DMS153 treated with DMSO at 0.1 percent for 48 hours (cell line): ENCODE data around the gene VPS13D.

ENCODE experiments used
- DNase-seq: peaks from one replicate; lab custom pipeline; 2025; ENCODE audit not compliant: unreplicated experiment; lab: John Stamatoyannopoulos, UW

The VPS13D gene

DNA sequence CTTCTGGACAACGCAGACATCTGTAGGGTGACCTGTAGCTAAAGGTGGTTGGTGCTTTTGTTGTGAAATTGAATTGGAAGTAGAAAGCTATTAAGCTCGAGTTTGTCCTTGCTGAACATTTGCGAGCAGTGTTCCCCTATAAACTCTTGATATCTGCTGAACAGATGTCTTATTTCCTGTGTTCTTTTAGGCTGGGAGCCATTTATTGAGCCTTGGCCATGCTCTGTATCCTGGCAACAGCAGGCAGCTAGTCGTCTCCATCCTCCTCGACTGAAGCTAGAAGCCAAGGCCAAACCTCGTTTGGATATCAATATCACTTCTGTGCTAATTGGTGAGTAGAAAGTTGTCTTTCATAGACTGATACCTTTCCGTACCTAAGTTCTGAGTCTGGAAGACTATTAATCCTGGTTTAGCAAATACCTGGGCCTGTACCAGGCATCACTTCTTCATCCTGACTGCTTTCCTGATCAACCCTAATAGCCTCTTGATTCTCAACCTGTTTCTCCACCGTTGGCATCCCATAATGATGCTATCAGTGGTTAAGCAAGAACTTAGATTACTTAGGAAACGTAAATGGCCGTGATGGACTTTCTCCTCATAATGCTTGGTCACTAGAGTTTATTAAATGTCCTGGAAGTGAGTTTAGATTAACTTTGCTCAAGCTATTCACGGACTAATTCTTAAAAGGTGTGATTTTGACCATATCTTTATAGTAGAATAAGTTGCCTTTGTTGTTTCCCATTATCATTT lies 103.4 kb downstream of the VPS13D start:
- no peak for DNase-seq

GRCh38 chr1:12335815-12336214 lies 106.0 kb downstream of the VPS13D start:
- no peak for DNase-seq

DNA sequence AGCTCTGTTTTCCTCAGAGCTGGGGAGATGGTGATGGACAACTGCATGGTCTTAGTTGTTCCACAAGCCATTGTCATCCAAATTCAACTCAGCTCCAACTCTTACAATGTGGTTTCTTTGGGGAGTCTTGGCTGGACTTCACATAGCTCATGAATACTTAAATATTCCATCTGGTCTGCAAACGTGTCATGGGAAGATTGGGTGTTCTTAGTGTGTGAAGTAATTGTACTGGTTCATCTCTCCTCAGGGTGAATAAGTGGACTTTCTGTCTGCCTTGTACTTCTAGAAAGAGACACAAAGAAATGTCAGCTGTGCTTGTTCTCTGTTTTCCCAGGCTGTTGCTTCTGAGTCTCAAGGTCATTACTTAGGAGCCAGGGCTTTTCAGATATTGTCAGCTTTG lies 106.6 kb downstream of the VPS13D start:
- DNase-seq: no peak

DNA sequence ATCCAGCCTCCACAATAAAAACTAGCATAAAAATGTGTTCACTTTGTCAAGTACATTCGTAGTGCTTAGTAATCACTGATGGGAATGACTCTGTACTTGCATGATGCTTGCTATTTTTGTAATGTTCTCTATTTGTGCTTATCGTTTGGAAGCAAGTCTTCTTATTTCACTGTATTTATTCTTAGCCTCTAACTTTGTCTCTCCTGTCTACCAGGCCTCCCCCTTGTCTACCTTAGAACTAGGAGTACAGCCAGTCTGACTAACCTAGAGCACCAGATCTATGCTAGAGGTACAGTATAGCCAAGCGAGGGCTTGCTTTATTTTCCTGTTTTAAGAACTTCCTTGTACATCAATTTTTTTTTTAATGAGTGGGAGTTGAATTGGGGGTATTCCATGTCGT lies 108.2 kb downstream of the VPS13D start:
- no peak for DNase-seq

DNA sequence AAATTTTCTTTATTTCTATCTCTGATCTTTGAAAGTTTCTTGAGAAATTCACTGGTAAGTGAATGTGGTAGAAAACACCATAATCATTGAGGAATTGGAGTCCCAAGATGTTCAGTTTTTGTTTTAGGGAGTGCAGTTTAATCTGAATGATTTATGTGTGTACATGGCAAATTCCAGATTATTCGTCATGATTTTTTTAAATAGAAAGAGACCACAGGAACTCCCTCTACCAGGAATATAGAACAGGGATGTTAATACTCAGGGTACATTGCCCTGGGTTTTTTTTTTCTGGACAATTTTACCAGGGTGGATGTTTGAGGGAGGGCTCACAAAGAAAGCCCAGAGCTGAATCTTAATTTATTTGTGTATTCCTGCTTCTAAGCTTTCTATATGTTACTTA lies 109.0 kb downstream of the VPS13D start:
- DNase-seq: no peak

GRCh38 chr1:12339396-12339795 lies 109.6 kb downstream of the VPS13D start:
- peak; percentile 79 for DNase-seq

GRCh38 chr1:12339811-12340543 lies 110.1 kb downstream of the VPS13D start:
- DNase-seq: peak; percentile 85

DNA sequence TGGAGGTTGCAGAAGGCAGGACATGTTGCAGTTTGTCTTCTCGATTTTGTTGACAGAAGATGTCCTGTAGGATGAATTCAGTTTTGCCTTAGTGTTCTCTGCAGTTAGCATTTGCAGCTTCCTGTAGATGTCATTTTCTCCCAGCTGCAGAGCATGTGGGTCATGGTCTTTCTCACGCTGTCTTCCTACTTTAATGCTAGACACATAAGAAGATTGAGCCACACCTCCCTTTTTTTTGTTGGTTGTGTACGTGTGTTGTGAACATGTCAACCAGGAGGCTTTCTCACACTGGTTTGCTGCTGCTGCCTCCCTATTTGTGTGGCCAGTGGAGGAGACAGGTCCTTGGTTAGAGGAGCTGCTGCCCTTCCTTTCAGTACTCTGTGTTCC lies 110.7 kb downstream of the VPS13D start:
- DNase-seq: no peak

DNA sequence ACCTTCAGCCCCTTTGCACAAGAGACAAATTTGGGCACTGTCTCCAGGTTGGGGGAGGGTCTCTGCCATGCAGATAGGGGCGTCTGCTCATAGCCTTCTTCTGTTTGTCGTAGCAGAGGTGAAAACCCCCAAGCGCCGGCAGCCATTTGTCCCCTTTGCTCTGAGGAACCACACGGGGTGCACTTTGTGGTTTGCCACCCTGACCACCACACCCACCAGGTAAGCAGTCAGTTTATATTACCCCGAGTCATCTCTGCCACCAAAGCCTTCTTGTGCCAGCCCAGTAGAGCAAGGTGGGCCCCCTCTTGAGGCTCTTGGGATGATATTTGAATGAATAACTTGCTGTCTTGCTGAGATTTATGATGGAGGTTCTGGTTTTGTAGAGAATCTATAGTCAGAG lies 111.8 kb downstream of the VPS13D start:
- no peak for DNase-seq

DNA sequence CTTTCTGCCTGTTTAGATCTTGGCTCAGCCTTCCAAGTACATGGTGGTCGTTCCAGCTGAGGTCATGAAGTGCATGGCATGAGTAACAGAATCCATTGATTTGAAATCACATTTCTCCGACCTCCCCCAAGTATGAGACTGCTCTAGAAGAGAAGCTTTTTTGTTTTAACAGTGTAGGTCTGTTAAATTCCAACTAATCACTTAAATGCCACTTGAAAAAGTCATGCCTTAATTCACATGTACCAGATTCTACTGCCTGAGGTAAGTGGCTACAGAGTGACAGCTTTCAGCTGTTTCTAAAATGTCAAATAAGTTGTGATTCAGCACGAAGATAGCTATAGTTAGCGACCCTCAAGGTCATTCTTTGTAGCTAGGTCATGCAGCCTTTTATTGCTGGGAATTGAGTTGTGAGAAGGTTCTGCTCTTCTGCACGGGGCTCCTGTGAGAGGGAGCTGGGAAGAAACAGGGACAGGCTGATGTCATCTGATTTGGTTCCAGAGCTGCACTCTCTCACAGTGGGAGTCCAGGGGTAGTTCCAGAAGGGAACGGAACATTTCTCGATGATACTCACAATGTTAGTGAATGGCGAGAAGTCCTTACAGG lies 112.7 kb downstream of the VPS13D start:
- DNase-seq: no peak

DNA sequence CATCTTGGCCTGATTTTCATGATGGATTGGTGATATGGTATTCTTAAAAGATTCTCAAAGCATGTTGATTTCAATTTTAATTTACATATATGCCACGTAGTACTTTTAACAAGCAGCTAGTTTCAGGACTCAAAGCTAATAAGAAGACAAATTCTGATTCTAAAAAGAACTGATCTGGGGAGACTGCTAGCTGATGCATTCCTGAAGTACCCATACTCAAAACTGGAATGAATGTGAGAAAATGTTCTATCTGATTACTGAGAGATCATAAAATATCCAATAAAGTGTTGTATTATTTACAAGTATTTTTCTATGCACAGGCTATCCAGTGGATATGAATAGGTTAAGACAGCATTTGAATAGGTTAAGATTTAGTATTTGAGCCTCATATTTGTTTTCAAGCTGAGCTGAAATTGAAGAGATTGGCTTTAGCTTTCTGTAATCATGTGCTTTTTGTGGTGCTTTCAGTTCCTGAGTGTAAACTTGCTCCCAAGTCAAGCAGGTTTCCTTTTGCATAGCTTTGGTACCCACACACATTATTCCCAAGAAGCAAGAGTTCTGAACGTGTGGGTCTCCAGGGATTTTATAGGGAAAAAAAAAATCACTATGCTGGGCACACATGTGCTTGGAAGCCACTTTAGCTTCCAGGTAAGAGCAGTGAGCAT lies 114.1 kb downstream of the VPS13D start:
- no peak for DNase-seq

DNA sequence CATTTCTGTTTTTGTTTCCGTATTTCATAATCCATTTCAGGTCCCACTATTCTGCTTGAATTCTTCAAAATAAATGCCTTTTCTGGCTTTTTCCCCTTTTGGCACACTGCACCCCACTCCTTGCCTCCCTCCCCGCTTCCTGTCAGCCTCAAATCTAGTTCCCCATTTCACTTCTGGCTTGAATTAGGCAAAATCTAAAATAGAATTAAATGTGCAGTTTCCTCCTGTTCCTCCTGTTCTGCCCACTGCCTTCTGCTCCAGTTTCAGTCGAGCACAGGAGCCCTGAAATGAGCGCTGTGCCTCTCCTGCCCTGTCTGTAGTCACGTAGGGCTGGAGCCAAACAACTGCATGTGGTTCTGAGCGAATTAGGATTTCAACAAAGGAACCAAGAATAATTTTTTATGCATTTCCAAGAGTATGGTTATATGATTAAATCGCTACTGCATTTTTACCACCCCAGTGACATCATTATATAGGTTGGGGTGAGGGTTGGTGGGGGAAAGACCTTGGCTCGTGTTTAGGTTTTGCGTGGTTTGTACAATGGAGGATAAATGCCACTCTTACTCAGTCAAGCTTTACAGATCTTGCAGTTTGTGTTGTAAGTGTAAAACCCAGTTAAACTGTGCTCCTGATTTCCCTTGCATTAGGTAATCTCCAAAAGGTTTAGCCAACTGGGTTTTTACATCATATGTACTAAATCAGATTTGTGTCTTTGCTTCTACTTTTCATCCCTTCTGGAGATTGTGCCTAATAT lies 114.9 kb downstream of the VPS13D start:
- no peak for DNase-seq

GRCh38 chr1:12345350-12346217 lies 115.8 kb downstream of the VPS13D start:
- DNase-seq: no peak

DNA sequence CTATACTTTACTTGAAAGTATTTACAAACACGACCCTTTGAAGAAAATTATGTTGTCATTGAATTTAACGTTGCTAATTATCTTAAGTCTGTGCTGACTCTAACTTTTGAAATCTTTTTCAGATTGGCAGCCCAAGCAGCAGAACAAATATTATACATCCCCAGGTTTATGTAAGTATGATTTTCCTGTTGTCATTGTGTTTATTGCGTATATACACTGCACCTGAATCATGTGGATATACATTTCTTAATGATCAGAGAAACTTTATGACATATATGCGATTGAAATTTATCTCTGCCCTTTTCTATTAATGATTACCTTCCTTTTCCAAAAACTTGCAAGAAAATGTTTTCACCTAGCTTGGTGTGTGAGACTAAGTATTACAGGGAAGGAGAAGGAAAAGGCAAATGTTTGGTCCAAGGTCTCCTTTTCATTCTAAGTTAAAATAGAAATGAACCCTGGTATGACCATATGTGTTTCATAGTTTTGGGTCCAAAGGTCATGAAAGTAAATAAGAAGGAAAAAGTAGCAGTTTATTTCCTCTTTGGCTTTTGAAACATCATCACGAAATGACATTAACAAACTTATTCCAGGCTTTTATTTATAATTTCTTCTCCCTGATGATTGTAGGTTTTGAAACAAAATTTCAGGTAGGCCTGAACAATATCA lies 116.8 kb downstream of the VPS13D start:
- no peak for DNase-seq

GRCh38 chr1:12348113-12348512 lies 118.3 kb downstream of the VPS13D start:
- no peak for DNase-seq

GRCh38 chr1:12353981-12354380 lies 124.2 kb downstream of the VPS13D start:
- no peak for DNase-seq

GRCh38 chr1:12356004-12356890 lies 126.4 kb downstream of the VPS13D start:
- DNase-seq: no peak

DNA sequence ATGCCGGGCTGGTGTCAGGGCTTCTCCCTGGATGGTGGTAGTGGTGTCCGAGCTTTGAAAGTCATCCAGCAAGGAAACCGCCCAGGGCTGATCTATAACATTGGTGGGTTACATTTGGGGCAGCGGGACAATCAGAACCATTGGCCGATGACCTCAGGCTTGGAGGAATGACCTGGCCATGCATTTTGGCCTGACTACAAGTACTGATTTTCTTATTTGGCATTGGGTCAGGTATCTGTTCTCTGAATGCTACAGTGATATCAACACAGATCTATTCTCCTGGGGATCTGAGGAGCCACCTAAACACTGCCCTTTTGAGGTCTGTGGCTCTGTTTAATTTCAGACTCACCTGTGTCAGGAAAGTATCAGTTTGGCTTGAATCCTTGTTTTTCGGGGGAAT lies 128.7 kb downstream of the VPS13D start:
- no peak for DNase-seq
